CD4-positive, alpha-beta T cell treated with Interleukin-15 for 1 hour (primary cell): Measurements from ENCODE around the gene PLAGL1.

Experiments used
- DNase-seq: peaks from one replicate; pipeline ENCODE4 v3.0.0-alpha.2; 2020

The PLAGL1 gene

DNA sequence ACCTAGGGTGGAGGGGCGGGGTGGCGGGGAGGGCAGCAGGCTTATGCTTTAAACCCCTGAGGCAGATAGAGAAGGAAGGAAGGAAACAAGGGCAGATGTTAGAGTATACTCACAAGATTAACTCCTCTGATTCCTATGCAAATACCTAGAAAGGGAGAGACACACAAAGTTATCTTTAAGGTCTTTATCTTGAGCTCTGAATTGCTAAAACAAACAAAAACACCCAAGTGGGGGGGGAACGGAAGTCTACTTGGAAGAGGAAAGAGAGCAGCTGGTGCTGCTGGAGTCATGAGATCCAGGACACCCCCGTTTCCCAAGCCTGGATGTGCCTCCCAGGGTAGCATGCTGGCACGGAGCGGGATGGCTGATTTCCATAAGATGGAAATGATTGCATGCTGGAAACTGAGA, 43.4 kb downstream of the PLAGL1 start:
- no peak for DNase-seq

DNA sequence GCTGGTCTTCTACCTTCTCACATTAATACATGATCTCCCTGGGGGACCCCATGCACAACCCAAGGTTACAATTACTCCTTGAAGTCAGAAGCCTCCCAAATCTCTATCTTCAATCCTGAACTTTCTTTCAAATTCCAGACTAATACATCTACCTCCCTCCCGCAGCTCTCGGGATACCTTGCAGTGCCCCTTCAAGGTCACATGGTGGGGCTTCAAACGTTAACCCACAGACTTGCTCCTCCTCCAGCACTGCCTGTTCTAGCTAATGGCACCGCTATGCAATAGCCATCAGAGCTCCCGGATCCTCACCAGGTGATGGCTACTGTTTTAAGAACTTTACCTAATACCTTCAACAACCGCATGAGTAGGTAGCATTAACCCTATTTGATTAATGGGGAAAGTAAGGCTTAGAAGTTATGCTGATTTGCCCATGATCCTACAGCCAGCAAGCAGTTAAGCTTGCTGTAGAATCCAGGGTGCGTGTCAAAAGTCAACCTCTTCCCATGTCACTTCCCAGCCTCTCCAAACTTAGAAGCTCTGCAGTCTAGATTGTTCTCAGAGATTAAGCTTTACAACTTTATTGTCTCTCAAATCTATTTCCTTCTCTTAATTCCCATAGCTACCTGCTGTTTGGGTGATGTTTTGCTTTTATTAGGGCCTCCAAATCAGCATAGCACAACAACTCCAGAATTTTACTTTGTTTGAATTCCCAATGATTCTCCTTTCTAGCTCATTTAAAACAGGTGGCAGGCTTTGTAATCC, 44.7 kb downstream of the PLAGL1 start:
- no peak for DNase-seq

DNA sequence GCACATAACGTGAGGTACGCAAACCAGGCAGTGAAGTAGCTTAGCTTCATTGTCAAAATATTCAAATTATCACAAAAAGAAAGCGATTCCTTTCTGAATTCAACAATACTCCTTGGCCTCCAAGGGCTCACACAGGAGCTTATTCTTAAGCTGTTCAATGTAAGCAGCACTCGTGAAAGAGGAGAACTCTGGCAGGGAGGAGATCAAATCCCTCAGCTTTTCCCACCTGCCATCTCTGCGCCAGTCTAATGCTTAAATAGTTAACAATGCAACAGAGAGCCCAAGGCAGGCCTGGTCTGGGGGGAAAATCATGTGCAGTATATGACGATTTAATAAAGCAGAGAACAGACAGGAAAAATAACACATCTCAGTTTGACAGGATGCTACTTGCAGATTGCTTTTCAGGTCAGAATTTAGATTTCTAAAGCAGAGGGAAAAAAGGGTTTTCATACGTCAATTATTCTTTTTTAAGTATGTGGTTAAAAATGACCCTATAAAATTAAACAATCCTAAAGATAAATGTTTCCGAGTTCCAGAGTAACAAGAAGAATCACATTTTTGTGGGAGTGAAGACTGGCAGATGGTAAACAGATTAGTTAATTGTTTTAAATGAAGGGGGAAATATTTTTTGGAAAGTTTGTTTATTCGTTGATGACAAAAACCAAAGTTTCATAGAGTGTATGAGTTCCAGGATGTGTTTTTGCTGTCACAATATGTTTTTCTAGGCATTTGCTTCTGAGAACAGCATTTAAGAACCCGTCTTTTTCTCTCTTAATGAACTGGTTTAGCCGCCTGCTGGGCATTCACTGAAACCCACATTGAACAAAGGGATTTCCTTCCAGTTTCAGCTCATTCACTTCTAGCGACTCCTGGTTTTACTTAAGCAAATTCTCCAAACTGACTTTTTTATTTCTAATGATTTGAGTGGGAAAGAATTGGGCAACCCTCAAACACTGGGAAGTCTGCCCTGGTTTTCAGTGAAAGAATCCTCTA, 45.9 kb downstream of the PLAGL1 start:
- no peak for DNase-seq

DNA sequence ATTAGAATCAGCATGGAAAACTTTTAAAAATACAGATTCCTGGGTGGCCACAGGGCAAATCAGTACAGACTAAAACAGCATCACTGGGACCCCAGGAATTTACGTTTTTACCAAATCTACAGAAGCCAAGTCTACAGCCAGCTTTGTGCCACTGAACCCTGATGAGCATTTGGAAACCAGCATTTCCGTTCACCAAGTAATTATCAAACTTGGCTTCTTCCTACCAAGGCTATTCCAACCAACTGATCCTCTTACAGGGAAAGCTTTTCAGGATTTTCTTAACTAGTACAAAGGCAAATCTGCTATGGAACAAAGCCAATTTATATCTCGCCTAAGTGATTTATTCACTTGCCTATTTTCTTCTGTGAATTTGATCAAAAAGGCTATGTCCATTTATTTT, 47.0 kb downstream of the PLAGL1 start:
- DNase-seq: no peak

DNA sequence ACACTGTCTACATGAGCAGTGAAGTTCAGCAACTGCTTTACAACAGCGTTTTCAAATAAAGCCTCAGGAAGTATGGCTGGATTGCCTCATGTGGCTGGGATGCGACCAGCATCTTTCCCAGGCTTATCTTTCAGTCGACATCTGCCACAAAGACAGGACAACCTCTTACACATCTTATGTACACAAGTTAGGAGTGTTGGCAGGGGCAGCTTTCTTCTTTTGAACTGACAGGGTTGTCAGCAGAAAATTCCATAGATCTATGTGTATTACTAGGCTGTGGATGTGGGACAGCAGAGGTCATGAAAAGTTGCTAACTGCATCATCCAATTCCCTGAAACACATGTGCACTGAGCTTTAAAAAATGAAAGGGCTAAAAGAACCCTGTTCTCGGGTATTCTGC, 48.1 kb downstream of the PLAGL1 start:
- DNase-seq: no peak

DNA sequence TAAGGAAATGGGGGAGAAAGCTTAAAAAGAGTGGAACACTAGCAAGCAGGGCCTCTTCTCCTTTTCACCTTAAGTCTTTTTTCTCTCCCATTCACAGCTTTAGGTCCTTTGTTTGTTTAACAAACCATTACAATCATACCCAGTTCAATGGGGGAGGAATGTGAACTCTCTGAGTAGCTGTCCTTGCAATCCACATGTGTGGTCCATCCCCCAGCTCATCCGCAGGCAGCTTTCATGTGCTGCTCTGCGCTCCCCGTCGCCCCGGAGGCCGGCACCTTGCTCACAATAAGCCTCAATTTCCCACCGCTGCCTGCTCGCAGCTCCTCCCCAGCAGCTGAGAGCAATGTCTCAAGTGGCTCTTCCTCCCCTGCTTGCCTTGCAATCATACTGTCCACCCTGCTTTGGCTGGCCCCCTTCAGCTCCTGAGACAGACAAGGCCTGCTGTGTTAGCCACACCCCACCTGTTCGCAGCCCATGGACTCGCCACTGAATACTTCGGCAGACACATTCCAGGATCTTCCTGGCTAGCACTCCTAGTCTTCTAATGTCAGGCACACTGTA, 49.1 kb downstream of the PLAGL1 start:
- DNase-seq: no peak

DNA sequence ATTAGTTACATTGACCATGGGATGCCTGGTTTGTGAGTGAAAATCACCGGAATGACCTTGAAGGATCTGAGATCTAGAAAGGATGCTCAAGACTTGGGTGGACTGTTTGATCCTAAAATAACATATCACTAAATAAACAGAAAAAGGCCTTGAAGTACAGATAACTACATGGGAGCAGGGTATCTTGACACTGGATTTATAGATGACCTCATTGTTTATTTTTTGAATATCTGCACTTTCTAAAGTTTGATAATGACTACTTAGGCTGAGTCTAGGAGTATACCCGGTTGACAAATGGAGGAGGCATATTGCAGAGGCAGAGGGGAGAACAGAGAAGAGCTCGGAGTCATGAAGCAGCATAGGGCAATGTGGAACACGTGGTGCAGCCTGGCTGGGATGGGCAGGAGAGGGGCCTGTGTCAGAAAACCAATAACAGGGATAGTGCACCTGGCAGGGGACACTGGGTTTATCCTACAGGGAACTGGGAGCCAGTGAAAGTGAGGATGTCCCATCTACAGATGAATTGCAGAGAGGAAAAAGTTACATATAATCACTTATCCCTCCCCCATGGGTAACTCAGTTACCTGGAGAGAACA, 50.3 kb downstream of the PLAGL1 start:
- DNase-seq: no peak

DNA sequence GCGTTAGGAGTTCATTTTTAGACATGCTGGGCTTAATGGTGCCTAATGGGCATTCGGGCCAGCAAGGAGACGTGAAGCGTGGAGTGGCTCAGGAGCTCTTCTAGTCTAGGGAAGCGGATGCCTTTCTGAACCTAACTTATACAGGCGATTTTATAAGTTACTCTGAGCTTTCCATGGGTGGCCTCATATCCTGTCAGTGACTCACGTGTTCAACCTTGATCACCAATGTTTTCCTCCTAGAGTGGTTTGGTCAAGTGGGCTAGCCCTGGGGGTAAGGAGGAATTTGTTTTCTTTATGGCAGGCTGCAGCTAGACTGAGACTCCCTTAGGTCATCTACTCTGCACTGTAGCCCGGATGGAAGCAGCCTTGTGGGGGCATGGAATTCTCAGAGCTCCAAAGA, 52.1 kb downstream of the PLAGL1 start:
- DNase-seq: no peak

DNA sequence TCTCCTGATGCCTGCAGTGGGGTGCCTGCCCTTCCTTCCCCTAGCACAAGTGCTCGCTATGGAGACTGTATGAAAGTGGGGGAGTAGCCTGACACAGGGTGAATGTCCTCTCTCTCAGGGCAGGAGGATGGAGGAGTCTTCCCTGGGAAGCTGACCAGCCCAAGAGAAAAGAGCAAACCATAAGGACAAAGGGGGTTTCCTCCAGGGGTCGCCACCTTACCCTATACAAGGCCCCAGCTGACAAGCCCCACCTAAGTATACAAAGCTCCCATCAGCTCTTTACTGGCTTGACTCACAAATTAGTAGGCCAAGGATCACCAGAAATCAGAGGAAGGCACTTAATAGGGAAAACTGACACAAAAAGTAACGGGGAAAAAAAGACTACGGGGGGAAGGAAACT, 54.1 kb downstream of the PLAGL1 start:
- DNase-seq: no peak

DNA sequence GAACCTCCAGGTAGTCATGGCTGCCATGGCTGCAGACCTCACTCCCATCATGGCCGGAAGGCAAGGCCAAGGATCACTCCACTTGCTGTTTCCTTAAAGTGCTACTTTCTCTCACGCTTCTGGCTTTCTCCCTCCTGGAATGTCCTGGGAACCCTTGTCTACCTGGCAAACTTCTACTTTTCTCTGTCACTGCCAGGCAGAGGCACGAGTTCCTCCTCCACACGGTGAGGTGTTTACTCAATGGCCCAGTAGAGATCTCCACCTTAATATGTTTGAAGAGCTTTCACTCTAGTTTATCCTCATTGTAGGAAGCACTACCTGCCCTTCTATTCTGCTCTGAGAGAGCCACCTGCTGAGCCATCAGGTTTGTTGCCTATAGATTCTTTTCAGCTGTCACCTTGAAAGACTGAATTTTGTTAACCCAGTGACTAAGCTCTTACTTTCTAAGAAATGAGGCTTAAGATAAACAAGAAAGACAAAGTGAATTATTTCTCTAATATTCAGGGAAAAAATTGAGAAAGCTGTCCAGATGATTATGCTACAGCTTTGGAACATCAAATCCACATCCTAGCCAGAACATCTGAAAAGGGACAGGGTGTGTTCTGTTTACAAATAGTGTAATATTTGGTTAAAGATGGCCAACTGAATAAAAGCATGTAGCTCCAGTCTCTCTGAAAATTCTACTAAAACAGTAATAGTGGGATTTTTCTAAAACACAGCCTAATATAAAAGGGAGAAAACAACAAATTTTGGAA, 54.9 kb downstream of the PLAGL1 start:
- no peak for DNase-seq

DNA sequence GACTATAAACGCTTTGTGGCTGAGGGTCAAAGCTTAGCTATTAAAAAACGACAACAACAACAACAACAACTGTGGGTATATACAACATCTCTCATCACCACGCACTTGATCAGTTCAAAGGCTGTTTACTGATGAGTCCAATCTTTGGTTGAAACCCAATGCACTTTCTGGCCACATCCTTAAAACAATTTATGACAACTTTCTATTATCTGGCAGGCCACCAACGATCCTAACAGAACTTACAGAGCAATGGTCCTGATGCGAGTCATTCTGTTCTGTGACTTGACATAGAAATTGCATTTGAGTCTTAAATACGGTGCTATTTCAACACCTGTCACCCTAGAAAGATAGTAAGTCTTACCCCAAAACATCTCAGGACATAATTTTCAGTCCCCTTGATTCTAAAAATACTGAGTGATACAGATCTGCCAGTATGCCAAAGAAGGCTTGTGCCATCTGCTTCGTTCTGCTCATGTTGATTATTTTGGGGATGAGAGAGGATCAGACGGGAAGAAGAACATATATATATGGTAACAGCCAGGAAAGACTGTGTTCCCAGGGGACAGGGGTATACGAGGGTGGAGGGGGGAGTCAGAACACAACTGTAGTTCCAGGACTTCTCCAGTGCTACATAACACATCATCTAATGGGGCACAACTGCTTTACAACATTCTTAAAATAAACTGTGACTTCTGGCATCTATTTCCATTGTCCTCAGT, 55.8 kb downstream of the PLAGL1 start:
- no peak for DNase-seq

DNA sequence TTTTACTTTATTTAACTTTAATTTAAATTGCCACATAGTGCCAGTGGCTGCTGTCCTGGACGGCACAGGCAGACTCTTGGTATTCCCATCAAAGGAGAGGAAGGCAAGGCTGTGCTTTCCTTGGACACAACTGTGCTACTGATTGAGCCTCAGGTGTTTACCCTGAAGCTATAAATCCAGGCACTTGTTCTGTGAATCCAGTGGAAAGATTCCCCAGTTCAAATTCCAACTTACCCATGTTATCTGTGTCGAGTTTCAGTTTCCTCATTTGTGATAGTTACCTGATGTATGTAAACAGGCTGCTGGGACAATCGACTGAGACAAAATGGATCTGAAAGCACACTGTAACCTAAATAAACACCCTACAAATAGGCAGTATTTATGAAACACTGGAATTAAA, 57.2 kb downstream of the PLAGL1 start:
- no peak for DNase-seq

DNA sequence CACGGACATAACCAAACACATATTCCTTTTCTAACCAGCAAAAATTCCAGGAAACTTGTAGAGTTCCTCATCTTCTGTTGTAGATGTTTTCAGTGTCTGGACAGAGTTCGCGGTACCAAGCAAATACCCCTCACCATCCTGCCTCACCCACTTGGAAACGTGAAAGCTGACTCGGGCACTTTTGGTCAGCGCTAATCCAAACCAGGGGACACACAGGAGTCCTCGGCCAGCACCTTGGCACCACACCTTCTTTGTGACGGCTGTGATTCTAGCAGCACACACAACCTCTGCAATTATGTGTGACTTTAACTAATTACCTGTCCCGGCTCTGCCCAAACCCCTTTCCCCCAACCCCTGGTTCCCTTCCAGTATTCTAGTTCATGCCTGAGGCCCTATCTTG, 58.1 kb downstream of the PLAGL1 start:
- no peak for DNase-seq

DNA sequence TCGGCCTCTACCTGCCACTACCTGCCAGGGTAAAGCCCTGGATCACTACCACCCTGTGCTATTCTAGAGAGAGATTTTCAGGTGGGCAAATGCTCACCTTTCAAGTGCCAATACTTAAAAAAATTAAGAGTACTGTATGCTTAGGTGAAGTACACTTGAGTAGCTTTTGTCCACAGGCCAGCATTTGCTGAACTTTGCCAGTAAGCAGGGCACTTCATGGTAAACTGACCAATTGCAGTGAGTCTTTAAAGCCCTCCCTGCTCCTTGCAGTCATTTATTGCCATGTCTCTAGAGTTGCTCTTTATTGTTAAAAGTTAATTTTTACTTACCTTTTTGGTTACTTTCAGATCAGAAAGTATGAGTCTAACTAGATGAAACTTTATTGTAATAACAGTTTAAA, 58.5 kb downstream of the PLAGL1 start:
- no peak for DNase-seq

DNA sequence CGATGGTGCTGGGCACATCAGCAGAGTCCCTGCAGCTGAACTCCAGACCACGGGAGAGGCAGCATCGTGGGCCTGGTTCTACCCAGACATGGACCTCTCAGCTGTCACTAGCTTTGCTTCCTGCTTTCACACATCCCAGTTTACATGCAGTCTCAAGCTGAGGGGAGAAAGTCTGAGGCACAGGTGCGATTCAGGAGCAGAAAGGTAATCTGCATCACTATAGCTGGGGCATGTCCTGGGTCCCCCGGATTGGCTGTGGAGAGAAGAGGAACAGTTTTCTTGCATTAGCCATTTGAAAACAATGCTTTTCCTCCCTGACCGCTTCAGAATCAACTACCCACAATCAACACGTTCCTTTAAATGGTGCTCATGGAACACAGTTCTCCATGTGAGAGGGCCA, 59.9 kb downstream of the PLAGL1 start:
- DNase-seq: no peak

DNA sequence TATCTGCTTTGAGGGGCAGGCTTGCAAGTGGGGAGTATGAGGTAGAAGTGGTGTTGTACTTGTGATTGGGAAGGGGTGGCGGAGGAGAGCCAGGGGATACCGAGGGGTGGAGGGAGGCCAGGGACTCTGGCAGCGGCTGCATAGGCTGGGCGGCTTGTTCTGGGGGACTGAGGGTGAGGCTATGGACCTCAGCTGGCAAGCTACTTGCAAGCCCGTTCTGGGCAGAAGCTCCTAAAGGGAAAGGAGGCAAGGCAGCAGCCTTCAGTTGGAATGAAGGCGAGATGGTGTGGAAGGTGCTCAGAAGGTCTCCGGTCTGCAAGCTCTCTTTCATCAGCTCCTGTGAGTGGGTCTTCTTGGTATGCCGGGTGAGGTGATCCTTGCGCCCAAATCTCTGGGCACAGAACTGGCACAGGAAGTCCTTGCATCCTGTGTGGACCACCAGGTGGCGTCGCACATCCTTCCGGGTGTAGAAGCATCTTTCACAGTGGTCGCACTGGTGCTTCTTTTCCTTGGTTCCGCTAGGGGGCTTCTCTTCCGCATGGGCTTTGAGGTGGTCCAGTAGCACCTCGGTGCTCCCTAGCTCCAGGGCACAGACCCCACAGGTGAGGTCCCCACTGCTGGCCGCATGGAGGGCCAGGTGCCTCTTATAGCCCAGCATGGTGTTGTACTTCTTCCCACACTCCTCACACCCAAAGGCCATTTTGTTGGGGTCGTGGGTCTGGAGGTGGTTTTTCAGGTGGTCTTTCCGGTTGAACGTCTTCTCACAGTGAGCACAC, 66.0 kb downstream of the PLAGL1 start:
- peak; percentile 35 for DNase-seq

DNA sequence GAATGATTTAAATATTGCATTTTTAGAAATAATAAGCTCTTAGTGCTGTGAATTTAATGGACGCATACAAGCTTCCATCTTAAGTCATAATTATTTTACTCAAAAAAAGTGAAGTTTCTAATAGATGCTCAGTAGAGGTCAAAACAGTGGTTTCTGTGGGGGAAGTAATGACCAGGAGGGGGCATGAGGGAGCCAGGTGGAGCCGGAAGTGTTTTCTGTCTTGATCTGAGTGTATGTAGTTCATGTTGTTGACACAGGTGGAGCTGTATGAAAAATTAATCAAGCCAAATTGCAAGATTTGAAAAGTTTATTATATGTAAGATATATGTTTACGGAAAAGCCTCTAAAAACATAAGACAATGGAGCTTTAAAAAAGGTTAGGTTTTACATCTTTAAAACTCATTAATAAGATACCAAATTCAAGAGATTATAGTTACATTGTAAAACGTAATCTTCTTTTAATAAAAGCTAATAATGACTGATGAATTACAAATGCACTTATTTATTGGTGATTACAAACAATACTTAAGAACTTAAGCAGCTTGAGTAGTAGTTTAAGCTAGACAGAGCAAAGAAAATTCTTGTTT, 68.0 kb downstream of the PLAGL1 start:
- DNase-seq: peak; percentile 40

DNA sequence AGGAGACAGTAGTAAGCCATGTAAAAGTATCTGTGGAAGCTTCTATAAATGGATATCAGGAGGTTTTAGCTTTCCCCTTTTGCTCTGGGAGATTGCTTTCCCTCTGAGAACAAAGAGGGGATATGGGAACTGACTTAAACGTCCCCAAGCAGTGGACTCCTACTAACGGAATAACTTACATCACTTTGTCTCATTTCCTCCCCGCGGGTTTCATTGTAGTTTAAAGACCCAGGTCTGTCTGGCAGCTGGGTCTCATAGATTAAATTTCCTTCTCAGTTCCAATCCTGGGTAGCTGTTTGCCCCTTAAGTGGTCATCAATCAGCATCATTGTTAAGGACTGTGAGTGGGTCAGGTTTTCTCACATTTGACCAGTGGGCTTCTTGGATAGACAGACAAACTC, 68.7 kb downstream of the PLAGL1 start:
- DNase-seq: no peak

DNA sequence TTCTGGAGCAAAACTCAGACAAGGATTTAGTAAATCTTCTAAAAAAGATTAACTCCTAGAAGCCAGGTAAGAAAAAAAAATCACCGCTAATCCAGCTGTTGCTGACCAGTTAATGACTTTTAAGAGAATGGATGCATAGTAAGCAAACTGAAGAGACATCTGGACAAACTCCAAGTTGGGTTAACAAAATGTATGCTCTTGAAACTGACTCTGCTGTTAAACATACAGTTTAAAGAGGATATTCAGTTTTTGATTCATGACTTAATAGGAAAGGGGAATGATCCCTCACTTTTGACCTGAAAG, 70.4 kb downstream of the PLAGL1 start:
- no peak for DNase-seq

DNA sequence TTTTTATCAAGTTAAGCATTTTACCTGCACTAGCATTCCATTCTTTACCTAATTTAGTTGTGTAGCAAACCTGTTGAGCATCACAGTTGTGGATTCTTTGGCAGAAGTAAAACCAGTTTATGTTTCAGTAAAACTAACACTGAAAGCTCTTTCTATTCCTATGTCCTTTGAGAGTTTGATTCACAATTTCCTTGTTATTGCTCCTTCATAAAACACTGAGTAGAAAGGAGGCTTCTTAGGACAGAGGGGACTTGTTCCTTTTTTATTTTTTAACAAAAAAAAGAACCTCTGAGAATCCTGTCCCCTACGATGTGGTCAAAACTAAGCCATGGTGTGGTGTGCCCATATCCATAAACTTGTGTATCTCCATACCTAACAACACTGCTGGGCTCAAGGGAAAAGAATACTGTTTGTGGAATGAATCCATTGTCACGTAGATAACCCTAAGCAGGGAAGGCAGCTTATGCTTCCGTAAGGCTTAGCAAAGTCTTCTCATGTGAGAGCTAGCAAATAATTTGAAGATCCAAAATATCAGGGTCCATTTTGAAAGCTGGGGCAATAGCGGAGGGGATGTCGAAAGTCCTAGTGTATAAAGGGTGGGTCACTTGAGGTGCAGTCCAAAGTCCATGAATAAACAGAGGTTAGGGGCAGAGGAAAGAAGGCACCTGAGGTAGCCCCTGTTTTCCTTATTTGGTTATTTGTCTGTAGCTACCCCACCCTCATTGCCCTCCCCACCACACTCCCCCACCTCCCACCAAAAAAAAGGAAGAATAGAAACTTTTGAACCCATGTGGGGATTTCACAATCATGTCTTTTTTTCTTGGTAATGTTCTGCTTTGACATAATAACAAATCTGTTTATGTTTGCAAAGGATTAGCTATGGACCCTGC, 71.0 kb downstream of the PLAGL1 start:
- DNase-seq: no peak
